HG03558 (cell line): Measurements from ENCODE around the gene IBA57.

Source experiments
- ATAC-seq: cut with Tn5 transposase; IDR thresholded peaks from one replicate; pipeline ENCODE4 v1.9.1; 2021; ENCODE audit warnings: moderate number of reproducible peaks; ENCODE audit not compliant: unreplicated experiment; ENCODE audit errors: extremely low read depth

Gene IBA57

GRCh38 chr1:228165372-228166169, at the start of gene IBA57:
IBA57 (plus strand) TSS chr1:228165804; CDS start chr1:228165817, 13 bp downstream.
- ATAC-seq: peak; percentile 71

GRCh38 chr1:228117335-228117734, 48.3 kb upstream of the IBA57 start:
- no peak for ATAC-seq

GRCh38 chr1:228118040-228118439, 47.6 kb upstream of the IBA57 start:
- no peak for ATAC-seq

- ATAC-seq: no peak
Observed at GRCh38 chr1:228120351-228120750, 45.3 kb upstream of the IBA57 start.

GRCh38 chr1:228120857-228121489, 44.6 kb upstream of the IBA57 start:
- ATAC-seq: no peak

- no peak for ATAC-seq
Observed at GRCh38 chr1:228122921-228123441, 42.6 kb upstream of the IBA57 start.

GRCh38 chr1:228123505-228123904, 42.1 kb upstream of the IBA57 start:
- no peak for ATAC-seq

GRCh38 chr1:228125185-228125584, 40.4 kb upstream of the IBA57 start:
- ATAC-seq: no peak

- ATAC-seq: no peak
Observed at GRCh38 chr1:228131766-228132165, 33.8 kb upstream of the IBA57 start.

- ATAC-seq: no peak
Observed at GRCh38 chr1:228134591-228134990, 31.0 kb upstream of the IBA57 start.

- no peak for ATAC-seq
Observed at GRCh38 chr1:228136901-228137300, 28.7 kb upstream of the IBA57 start.

- no peak for ATAC-seq
Observed at GRCh38 chr1:228139406-228139930, 26.1 kb upstream of the IBA57 start.

GRCh38 chr1:228139931-228140723, 25.5 kb upstream of the IBA57 start, which contains the start of gene GUK1:
GUK1 (plus strand) TSS chr1:228140279; CDS start chr1:228140303, 24 bp downstream.
- peak; percentile 88 for ATAC-seq

- no peak for ATAC-seq
Observed at GRCh38 chr1:228140724-228141225, 24.8 kb upstream of the IBA57 start.

GRCh38 chr1:228141226-228142044, 24.2 kb upstream of the IBA57 start:
- no peak for ATAC-seq

GRCh38 chr1:228142155-228142691, 23.4 kb upstream of the IBA57 start:
- no peak for ATAC-seq

GRCh38 chr1:228142701-228143136, 22.9 kb upstream of the IBA57 start:
- ATAC-seq: no peak

- no peak for ATAC-seq
Observed at GRCh38 chr1:228143480-228144192, 22.0 kb upstream of the IBA57 start.
